Prostate gland (tissue), 2 donors: ENCODE data around the gene CUL1.

Experiments
- CTCF ChIP-seq, 4 experiments: fragments of 200-600 bp in 2 of 4; fragments of 450-650 bp in 2 of 4; sonication (generic) in 2 of 4; IDR thresholded peaks; 1 replicate in 3 of 4; 2 replicates in 1 of 4; pipeline ENCODE4 v1.5.1; 2016 to 2019; ENCODE audit warnings: antibody characterized with exemption in 4 of 4, mild to moderate bottlenecking in 2 of 4, moderate library complexity in 2 of 4
- POLR2A ChIP-seq: fragments of 450-650 bp; IDR thresholded peaks from one replicate; pipeline ENCODE4 v1.6.1; 2016; ENCODE audit warnings: antibody characterized with exemption, mild to moderate bottlenecking

GRCh38 chr7:148804343-148805235 is 105.9 kb downstream of the CUL1 start:
- no peak for TF ChIP-seq CTCF (IDR thresholded peaks at IDR 0.05)
- no peak for TF ChIP-seq POLR2A
